ENCODE results near the gene SOCS3.
"Not testable (repeated sequence)": the region's sequence is repeated elsewhere in the genome, so short reads cannot be mapped to it uniquely, and the experiment has no call there.

DNA sequence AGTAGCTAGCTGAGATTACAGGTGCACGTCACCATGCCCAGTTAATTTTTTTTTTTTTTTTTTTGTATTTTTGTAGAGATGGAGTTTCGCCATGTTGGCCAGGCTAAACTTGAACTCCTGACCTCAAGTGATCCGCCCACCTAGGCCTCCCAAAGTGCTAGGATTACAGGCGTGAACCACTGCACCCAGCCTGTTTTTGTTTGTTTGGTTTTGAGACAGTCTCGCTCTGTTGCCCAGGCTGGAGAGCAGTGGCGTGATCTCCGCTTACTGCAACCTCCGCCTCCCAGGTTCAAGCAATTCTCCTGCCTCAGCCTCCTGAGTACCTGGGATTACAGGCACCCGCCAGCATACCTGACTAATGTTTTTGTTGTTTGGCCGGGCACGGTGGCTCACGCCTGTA is 28.5 kb downstream of the SOCS3 start:
- TF ChIP-seq EZH2phosphoT487 (IDR thresholded peaks at IDR 0.05; ENCODE audit: borderline replicate concordance, low read length) = not testable (repeated sequence)
- TF ChIP-seq, protein P1, sequence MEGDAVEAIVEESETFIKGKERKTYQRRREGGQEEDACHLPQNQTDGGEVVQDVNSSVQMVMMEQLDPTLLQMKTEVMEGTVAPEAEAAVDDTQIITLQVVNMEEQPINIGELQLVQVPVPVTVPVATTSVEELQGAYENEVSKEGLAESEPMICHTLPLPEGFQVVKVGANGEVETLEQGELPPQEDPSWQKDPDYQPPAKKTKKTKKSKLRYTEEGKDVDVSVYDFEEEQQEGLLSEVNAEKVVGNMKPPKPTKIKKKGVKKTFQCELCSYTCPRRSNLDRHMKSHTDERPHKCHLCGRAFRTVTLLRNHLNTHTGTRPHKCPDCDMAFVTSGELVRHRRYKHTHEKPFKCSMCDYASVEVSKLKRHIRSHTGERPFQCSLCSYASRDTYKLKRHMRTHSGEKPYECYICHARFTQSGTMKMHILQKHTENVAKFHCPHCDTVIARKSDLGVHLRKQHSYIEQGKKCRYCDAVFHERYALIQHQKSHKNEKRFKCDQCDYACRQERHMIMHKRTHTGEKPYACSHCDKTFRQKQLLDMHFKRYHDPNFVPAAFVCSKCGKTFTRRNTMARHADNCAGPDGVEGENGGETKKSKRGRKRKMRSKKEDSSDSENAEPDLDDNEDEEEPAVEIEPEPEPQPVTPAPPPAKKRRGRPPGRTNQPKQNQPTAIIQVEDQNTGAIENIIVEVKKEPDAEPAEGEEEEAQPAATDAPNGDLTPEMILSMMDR (IDR thresholded peaks at IDR 0.05; ENCODE audit: low read depth, low read length, poor library complexity, severe bottlenecking) = not testable (repeated sequence)

Measured in DOHH2 (cell line).